H1 (cell line): ENCODE data around the gene PRR14L. TPM values are rescaled to one million over a fixed set of nuclear protein-coding genes. Genes with fewer than 3 reads are reported as not detected.

Experiments
- EGR1 ChIP-seq: IDR thresholded peaks from 2 replicates; pipeline ENCODE4 v1.6.1; 2011; ENCODE audit warnings: low read depth, low read length, borderline replicate concordance
- HDAC2 ChIP-seq, 2 experiments: fragments of 300-600 bp in 1 of 2; sonication (generic) in 1 of 2; IDR thresholded peaks; 2 replicates each; pipeline ENCODE4 v1.6.1; 2011 to 2012; ENCODE audit warnings: low read depth in 2 of 2, low read length in 2 of 2, mild to moderate bottlenecking in 2 of 2, moderate library complexity in 2 of 2, borderline replicate concordance in 1 of 2, inconsistent platforms in 1 of 2
- JUND ChIP-seq: IDR thresholded peaks from 2 replicates; pipeline ENCODE4 v1.6.1; 2011; ENCODE audit warnings: mild to moderate bottlenecking, improper control_type of control experiment, low read length
- NANOG ChIP-seq: IDR thresholded peaks from 2 replicates; pipeline ENCODE4 v1.6.1; 2011; ENCODE audit warnings: low read length, low read depth, mild to moderate bottlenecking, inconsistent platforms; ENCODE audit not compliant: insufficient read depth, poor library complexity, severe bottlenecking
- PHF8 ChIP-seq: fragments of 200-600 bp; sonication (generic); conservative IDR thresholded peaks from 2 replicates; pipeline ENCODE4 v1.7.1; 2012; ENCODE audit warnings: low read depth, mild to moderate bottlenecking, inconsistent platforms, low read length, moderate library complexity
- polyA plus RNA-seq, 7 experiments: library from polyadenylated mRNA; depleted of rRNA in 3 of 7; stranded (reverse) in 5 of 7; unstranded in 2 of 7; fragments of >200 nt in 5 of 7; fragments of 200-250 nt in 2 of 7; gene quantifications; 1 replicate in 5 of 7; 2 replicates in 1 of 7; 4 replicates in 1 of 7; pipeline versions ENCODE4 v1.2.1 to v1.2.3, GENCODE V29; 2011 to 2013; ENCODE audit warnings: missing spikeins in 2 of 7, mixed read lengths in 2 of 7
- total RNA-seq: library from RNA; stranded (reverse); fragmentation: NEBNext Ultra II Directional; extraction: Animal tissue kit (Norgen Biotek cat#: 25700); gene quantifications from 2 replicates; pipeline ENCODE4 v1.2.1, GENCODE V29; 2021
- TF ChIP-seq, protein P1 (sequence below): IDR thresholded peaks from 2 replicates; pipeline ENCODE4 v1.6.1; 2012; ENCODE audit warnings: inconsistent platforms

The PRR14L gene
- total and polyA plus RNA-seq, 2 of the 8 experiments (the other 6 are each of a cell fraction or from before 2014, with no cell fraction given): 26.5 to 98.6 TPM

DNA sequence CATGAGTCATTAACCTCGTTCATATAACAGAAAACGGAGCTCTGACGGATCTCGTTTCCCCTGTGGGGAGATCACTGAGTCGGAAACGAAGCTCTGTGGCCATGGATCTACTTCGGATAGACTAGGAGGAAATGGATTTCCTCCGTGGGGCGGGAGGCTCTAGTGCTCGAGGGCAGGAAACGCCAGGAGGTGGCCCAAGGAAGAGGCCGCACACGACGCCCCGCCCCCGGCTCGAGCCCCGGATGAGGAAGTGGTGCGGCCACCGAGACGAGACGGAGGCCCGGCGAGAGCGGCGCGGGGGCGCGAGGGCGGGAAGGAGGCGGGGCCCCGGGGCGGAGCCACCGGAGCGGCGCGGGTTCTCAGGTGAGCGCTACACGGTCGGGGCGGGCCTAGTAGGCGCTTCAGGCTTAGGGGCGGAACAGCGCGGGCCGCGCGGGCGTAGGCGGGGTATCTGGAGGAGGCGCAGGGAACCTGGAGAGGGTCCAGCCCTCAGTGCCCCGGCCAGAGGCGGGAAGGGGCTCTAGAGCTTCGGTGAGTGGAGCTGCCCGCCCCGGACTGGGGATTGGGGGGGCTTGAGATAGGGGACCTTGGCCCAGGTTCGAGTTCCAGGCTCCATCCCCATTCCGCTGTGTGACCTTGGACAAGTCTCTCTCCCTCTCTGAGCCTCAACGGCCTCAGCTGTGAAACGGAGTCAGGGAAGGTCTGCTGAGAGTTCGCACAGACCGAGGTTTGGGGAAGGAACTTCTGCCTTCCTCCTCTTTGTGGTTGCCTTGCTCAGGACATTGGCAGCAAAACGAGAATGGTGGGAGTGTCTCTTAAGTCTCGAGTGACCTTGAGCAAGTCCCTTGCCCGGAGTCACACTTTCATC, 3.9 kb upstream of the PRR14L start, which contains the start of gene DEPDC5 (continued):
- TF ChIP-seq JUND (no peak), NANOG (peak; percentile 9), EGR1 (peak; percentile 93), HDAC2 (IDR thresholded peaks at IDR 0.05; ENCODE audit: borderline replicate concordance in 1 of 2, low read depth in 2 of 2, low read length in 2 of 2) (peak in 1 of 2 experiments; percentile 96; a peak in 2 of 4 replicates), PHF8 (peak; percentile 76)
- TF ChIP-seq, protein P1, sequence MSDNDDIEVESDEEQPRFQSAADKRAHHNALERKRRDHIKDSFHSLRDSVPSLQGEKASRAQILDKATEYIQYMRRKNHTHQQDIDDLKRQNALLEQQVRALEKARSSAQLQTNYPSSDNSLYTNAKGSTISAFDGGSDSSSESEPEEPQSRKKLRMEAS: peak; percentile 9; the same call in 1 of the 2 replicates
